NCI-H69 (cell line): ENCODE measurements around the gene PCGF5.
"Not testable (repeated sequence)": the region's sequence is repeated elsewhere in the genome, so short reads cannot be mapped to it uniquely, and the experiment has no call there.

Experiments used
- DNase-seq: peaks from one replicate; lab custom pipeline; 2025; lab: John Stamatoyannopoulos, UW

PCGF5 gene

DNA sequence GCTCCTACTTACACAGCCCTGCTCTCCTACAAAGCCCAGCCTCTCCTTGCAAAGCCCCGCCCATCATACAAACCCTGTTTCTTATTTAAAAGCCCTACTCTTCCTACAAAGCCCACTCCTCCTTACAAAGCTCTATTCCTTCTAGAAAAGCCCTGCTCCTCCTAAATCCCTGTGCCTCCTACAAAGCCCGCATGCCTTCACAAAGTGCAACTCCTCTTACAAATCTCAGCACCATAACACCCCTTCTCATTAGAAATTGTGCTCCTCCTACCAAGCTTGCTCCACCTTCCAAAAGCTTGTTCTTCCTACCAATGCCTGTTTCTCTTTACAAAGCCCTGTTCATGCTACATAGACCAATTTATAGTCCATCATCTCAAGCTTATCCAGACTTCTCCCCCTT is 66.1 kb downstream of the PCGF5 start:
- no peak for DNase-seq

DNA sequence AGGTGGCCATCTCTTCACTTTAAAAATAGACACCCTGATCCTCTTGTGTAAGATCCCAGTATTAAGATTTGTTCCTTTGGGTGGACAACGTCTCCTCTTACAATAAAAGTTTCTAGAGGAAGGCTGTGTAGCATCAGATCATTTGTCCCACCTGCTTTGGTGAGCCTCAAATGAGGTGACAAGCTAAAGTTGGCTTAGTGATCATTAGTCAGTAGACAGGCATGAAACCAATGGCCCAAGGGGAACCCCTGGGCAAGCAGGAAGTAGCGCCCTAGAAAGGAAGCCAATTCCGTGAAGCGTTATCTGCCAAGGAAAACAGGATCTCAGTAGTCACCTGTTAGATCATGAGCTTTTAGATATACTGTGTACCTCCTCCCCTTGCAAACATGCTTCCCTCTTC is 66.8 kb downstream of the PCGF5 start:
- no peak for DNase-seq

DNA sequence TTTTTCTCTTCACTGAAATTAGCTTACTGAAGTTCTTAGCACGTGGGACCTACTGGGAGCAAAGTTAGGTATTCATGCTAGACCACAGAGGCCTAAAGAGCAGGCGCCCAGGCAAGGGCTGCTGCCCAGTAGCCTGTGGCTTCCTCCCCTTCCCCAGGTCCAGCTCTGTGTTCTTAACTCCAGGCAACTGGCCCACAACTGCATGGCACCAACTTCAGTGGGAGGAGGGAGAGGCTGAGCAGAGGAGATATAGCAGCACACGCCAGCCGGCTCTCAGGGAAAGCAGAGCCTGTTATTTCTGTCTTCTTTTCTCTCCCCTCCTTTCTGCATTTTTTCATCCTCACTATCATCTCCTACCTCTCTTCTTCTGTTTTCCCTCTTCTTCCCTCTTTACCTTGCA is 67.4 kb downstream of the PCGF5 start:
- no peak for DNase-seq

DNA sequence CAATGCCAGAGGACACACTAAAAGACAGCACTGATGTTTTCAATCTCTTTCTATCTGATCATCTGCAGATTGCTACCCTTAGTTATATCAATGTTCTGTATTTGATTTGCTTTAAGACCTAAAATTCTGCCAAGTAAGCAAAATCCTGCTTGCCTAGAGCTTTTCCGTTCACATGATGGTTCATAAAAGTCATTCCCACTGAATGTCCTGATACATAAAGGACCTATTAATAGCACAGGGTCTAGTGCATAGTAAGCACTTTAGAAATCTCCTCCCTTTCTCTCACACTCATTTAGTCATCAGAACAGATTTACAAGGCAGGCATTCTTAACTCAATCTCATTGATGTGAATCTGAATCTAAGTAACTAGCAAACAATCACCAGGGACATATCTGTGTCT is 68.8 kb downstream of the PCGF5 start:
- DNase-seq: no peak

DNA sequence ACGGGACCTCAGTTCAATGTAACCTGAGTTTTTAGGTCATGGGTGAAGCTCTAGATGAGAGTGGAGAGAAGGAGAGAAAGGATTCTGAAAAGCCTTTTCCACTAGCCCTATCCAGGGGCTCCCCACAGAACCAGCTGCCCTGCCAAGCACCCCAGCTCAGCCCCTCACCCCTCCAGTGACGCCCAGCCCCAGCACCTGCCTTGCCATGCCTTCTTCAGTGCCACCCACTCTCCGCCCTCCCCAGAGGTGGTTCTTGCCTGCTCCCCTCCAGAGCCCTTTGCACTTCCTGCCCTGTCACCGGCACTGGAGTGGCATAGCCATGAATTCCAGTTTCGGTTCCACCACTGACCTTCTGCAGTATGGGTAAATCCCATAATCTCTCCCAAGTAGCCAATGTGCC is 70.1 kb downstream of the PCGF5 start:
- no peak for DNase-seq

DNA sequence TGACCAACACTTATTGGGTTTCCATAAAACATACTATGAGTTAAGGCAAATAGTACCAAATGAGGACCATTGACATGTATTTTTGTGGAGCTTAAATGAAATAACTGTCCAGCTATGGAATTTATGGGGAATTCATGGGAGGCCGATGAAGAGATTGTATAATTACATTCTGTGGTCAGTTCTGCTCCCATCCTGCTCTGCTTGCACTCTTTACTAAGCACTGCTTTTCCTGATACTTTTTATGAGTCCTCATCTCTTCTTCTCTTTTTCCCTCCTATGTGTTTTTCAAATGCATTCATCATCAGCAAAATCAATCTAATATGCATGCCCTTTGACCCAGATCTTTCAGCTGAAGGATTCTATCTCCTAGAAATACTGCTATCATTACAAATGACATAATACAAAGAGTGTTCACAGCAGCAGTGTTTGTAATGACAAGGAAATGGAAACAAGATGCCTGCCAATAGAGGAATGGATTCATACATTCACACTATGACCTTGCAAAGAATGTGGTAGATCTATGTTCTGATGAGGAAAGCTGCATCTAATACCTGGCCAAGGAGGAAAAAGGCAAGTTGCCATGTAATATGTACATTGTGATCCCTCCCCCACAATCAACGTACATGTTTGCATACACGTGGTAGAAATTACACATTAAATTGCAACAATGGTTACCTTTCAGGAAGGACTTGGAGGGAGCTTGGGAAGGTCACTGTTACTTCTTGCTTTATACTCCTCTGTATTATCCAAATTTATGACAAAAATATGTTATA is 73.9 kb downstream of the PCGF5 start:
- DNase-seq: peak; percentile 1

DNA sequence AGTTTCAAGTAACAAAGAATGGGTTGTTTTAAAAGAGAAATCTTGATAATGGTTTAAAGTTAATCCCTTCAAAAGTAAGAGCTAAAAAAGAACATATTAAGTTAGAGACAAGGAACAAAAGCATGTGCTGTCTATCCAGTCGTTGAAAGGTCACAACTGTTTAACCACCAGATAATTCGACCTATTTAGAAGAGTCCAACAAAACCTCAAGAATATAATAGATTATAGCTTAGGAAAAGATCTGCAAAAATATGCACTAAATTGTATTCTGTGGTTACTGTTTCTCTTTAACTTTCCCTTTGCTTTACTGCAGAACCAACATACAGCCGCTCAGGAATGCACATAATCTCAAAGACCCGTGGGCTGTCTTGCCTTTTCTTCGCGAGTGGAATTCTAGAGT is 74.9 kb downstream of the PCGF5 start:
- no peak for DNase-seq

DNA sequence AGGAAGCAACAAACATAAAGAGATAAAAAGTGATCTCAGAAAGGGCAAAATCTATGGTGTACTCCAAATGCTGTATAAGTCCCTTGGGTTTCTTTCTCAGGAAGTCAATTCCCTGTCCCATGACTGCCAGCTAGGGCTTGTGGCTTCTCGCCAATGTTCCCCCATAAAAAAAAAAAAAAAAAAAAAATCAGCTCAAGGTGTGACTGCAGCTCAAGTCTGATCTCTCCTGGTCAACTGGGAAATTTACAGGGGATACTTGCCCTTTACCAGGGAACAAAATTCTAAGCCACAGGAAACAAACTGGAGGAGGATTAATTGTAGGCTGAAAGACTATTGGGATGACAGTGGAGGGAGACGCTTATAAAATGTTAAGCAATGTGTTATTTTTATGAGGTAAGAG is 76.0 kb downstream of the PCGF5 start:
- peak; percentile 13 for DNase-seq

DNA sequence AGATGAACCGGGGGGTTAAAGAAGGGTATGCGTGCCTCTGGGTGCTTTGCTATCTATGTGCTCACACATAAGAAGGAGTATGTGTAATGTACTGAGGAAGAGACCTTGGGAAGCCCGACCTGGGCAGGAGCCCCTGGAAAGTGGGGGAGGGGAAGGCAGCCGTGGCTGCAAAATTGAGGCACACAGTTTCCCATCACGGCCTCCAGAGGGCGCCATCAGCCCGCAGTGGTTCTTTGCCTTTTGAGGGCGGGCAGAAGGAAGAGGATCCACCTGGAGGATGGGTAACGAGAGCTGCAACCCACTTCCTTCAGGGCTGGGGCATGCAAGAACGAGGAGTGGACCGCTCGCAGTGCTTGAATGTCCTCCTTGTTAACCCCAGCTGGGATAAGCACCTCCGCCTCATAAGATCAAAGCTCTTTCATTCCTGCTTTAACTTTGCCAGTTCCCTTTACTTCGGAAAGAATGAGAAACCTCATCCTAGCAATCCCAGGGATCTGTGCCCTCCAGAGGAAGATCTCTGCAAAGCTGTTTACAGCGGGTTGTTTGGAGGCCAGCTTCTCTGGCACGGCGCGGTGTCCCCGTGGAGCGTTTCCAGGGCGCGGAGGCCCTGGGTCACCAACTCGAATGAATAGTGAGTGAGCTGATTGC is 77.9 kb downstream of the PCGF5 start:
- DNase-seq: peak; percentile 87

DNA sequence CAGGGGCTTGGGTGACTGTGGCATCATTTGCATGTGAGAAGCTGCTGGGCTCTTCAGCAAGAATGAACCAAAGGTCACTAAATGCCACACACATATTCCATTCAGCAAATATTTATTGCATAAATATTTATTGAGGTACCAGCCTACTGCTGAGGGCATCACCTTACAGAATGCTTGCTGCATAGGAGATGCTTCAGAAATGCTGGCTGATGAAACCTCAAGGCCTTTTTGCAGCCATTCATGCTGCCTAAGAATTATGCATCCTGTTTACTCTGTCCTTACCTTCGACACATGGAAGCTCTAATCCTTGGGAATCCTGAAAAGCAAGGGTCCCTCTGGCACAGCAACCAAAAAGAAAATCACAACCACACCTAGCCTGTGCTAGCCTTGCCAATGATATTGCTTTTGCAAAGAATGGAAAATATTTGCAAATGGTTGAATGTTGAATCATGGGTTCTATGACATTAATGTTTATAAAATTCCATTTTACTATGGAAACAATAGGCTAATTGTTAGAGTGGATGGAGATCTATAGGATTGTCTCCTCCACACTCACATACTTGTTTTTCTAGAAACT is 79.6 kb downstream of the PCGF5 start:
- DNase-seq: no peak

DNA sequence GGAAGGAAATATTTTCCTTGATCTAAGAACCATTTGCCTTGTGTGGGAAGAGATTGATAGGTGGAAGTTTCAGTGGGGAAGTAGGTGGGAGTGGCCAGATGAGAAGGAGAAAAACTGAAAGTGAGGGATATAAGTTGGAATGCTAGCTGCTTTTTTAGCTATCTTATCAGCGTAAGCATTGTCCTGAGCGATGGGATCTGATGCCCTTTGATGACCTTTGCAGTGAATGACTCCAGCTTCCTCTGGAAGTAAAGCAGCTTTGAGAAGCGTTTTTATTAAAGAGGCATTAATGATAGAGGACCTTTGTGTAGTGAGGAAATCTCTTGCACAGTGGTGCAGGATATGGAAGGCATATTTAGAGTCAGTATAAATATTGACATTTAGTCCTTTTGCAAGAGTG is 82.5 kb downstream of the PCGF5 start:
- DNase-seq: not testable (repeated sequence)

DNA sequence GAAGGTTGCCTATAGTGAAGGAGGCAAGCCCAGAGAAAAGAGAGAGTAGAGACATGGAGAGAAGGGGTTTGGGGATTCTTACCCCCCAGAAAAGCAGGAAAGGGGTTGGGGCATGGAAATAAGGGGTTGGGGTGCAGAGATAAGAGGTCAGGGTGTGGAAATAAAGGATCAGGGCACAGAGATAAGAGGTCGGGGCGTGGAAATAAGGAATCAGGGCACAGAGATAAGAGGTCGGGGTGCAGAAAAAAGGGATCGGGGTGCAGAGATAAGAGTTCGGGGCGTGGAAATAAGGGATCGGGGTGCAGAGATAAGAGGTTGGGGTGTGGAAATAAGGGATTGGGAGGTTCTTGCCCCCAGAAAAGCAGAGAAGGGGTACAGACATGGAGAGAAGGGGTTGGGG is 85.5 kb downstream of the PCGF5 start:
- DNase-seq: not testable (repeated sequence)

DNA sequence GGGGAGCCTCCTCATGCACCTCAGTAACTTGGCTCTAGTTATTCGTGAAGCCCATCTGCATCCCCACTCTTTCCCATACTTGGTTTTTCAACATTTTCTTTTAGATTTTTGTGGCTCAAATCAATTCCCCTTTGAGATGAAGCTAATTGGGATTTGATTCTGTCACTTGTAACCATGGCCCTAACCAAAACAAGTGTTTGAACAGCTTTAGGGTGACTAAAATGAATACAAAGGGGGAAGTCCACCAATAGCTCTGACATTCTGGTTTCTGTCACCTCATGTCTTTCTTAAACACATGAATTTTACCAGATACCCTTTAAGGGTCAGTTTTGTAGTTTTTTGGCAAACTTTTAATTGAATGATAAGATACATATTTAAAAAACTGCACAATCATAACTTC is 87.0 kb downstream of the PCGF5 start:
- DNase-seq: no peak

DNA sequence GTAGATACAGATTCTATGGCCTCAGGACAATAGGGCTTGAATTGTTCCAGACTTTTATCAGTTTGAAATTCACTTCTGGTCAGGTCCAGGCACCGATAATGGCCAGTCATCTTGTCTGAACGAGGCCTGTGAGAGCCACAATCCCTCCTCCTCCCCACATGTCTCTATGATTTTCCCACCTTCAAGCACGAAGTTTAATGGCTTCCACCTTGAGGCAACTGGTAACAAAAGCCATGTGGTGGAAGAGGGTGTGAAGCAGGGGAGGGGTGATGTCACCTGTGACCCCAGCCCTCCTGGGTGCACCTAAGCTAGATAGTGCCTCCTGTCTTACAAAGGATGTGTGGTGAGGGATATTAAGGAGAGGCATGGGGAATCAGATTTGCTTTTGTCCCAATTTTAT is 89.2 kb downstream of the PCGF5 start:
- no peak for DNase-seq

DNA sequence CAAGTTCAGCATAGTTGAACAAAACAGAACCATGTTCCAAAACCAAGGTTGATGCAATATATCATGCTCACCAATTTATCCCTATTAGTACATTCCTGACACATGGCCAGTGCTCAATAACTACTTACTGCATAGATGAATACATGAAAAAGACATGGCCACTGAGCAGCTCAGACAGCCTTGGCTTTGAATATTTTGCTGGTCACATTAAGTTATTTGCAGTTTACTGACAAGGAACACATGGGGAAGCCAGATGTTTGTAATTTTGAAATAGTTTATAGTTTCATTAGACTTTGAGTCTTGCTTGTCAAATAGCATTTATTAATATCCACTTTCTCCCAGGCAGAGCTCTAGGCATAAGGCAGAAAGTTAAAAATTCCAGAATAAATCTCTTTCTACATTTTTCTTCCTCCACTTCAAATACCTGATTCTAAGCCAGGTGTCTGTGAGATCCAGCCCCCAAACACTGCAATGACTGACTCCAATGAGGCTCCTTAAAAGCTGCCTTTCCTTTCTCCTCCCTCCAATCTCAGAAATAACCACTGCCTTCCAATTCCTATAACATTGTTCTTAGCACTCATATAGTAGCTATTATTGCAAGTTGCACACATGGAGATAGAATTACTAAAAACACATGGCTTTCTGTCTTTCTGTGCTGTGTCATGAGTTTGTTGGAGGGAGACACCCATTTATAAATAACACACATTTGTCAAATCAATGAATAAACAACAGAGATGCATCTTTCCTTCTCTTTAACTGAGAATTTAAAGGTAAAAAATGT is 91.3 kb downstream of the PCGF5 start:
- no peak for DNase-seq

DNA sequence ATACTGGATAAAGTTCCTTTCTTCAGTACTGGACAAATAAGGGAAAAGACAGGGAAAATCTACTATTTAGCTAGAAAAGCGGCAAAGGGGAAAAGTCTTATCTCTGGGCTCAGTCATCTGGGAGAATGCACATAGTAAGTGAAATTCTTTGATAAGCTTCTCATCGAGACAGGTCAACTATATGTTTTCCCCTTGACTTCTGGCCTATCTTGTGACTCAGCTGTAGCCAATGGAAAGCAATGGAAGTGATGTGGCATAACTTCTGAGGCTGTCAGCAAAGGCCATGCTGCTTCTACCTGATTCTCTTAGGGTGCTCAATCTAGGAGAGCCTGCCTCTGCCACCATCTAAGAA is 91.9 kb downstream of the PCGF5 start:
- no peak for DNase-seq

DNA sequence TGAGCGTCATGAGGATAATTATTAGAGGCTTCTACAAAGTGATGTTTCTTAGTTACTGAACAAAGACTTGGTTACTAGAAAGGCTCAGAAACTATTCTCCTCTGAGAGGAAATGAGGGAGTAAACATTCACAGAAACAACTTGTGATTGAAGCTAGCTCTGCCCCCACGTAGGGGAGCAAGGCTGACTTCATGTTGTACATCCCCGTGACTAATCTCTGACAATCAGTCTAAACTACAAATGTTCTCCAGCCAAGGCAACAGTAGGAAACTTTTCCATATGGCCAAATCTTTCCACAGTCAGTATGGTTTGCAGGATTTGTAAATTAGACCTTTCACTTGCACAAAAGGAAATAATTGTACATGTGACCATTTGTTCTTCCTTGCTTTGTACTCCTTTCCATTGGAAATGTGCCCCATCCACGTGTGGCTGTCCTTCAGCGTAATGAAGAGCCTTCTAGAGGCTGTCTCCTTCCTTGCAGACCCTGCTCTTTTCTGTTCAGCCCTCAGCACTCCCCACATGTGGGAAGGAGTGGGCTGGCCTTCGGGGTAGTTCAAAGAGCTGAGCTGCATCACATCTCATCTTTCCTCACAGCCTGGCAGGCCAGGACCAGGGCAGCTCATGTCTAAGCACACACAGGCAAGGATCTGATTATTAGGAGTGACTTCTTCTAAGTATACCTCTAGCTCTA is 93.5 kb downstream of the PCGF5 start:
- no peak for DNase-seq

DNA sequence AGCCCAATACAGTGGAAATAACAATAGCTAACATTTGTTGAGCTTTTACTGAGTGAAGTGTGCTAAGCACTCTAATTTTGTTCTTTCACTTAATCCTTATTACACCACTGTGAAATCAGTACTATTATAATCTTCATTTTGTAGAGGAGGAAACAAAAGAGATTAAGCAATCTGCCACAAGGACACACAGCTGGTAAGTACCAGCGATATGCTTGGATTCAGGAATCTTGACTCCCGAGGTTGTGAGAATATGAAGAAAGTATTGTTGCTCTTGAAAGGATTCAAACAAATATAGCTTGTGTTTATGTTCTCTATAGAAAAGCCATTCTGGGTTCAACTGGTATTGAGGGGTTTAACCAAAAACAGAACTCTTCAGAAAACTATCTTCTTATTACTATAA is 96.0 kb downstream of the PCGF5 start:
- no peak for DNase-seq

DNA sequence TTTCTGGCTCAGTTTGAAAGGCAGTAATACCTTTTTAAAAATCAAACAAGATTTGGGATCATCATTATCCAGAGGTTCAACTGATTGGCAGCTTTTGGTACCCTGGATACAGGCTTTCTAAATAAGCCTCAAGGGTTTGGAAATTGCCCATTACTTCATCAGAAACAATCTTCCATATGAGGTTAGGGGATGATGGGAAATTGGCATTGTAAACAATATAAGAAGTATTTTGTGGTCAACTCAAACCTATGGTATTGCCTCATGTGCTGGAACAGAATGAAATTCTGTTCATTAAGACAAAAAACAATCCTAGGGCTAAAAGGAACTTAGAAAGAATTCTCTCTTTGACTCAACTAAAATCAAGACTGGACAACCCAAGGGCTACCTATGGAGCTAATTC is 97.1 kb downstream of the PCGF5 start:
- DNase-seq: no peak

DNA sequence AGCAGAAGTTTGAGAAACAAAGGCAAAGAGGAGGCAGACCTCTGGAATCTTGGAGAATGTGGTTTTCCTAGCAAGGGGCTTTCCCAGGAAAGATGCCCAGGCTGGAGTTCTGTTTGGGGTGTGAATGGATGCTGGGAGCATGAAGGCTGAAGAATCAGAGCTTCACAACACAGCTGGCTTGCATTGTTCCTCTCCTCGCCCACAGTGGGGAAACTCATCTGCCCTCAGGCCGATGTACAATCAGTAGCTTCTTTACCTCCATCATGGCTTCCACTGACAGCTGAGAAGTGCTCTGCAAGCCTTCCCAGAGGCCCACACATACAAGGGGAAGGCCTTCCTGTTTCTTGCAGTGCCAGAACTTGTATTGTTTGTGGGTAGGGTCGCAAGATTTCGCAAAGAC is 98.9 kb downstream of the PCGF5 start:
- DNase-seq: peak; percentile 5

DNA sequence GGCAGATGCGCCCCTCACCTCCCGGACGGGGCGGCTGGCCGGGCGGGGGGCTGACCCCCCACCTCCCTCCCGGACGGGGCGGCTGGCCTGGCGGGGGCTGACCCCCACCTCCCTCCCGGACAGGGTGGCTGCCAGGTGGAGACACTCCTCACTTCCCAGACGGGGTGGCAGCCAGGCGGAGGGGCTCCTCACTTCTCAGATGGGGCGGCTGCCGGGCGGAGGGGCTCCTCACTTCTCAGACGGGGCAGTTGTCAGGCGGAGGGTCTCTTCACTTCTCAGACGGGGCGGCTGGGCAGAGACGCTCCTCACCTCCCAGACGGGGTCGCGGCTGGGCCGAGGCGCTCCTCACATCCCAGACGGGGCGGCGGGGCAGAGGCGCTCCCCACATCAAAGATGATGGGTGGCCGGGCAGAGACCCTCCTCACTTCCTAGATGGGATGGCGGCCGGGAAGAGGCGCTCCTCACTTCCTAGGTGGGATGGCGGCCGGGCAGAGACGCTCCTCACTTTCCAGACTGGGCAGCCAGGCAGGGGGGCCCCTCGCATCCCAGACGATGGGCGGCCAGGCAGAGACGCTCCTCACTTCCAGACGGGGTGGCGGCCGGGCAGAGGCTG is 102.9 kb downstream of the PCGF5 start:
- not testable (repeated sequence) for DNase-seq
